Colonic mucosa (tissue), 4 donors: Measurements from ENCODE around the gene CDHR2. TPM values are rescaled to one million over a fixed set of nuclear protein-coding genes. Genes with fewer than 3 reads are reported as not detected.

Experiments
- DNase-seq: peaks from one replicate; pipeline ENCODE4 v3.0.0-alpha.2; 2020
- H3K27ac ChIP-seq: fragments of 200-600 bp; one replicate; pipeline ENCODE4 v1.8.0; 2021
- H3K27me3 ChIP-seq: fragments of 200-600 bp; one replicate; pipeline ENCODE4 v1.8.0; 2021
- H3K36me3 ChIP-seq: fragments of 200-600 bp; one replicate; pipeline ENCODE4 v1.8.0; 2021
- H3K4me1 ChIP-seq: fragments of 200-600 bp; one replicate; pipeline ENCODE4 v1.8.0; 2021; ENCODE audit warnings: mild to moderate bottlenecking
- H3K4me3 ChIP-seq: fragments of 200-600 bp; one replicate; pipeline ENCODE4 v1.8.0; 2021
- H3K9ac ChIP-seq, 2 donors: one replicate each; pipeline ENCODE4 v1.7.0; 2013; ENCODE audit warnings: control low read depth in 2 of 2, low read depth in 2 of 2, low read length in 2 of 2
- H3K9me3 ChIP-seq: fragments of 200-600 bp; one replicate; pipeline ENCODE4 v1.8.0; 2021
- intact Hi-C: fragments of 100-400 bp; cut with DNase I; formaldehyde crosslinking; loops from one replicate; pipeline ENCODE4 v1.14.1; 2022
- total RNA-seq, 2 donors: library from RNA; stranded (reverse); fragmentation: NEBNext Ultra II Directional in 1 of 2; extraction: Animal tissue kit (Norgen Biotek cat#: 25700) in 1 of 2; gene quantifications; one replicate each; pipeline ENCODE4 v1.2.1, GENCODE V29; 2021
- TF ChIP-seq, protein P1 (sequence below): fragments of 200-600 bp; IDR thresholded peaks from one replicate; pipeline ENCODE4 v1.8.0; 2022; ENCODE audit warnings: antibody characterized with exemption, mild to moderate bottlenecking
- donor health status: healthy.
- donor health status: DM: no; HTN: no; CAD: no.
- donor health status: DM: no; HTN: no; CAD: no.

CDHR2 gene
- total RNA-seq, 2 donors from 2014 or later = 42.8 to 60.2 TPM

DNA sequence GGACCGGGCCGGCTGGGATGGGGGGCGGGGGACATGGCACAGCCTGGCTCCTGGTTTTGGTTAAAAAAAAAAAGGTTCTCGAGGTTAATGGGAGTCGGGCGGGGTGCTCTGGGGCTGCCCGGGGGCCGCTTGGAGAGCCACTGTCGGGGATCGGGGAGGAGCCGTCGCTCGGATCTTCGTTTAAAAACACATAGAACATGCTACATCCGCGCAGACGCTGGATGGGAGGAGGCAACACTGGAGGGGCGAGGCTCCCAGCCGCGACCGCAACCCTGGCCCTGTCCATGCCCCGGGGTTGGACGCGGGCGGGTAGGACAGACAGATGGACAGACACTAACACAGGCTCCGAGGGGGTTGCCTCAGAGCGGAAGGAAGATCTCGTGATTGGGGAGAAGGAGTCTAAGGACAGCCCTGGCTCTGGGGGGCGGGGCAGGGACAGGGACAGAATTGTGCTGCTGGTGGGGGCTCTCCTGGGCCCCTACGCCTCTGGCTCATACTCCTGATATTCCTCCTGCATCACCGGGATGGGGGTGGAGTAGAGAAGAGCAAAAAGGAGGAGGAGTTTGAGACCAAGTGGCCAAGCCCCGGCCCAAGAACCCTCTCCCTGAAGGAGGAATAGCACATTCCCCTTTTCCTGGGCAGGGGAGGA lies 71.3 kb downstream of the CDHR2 start:
- DNase-seq = no peak
- no peak overlapping the region for H3K4me3 ChIP-seq
- H3K4me1 ChIP-seq = no peaks in the 10 kb centered on the region
- H3K36me3 ChIP-seq = no peaks in the 10 kb centered on the region
- intact Hi-C loops = no loop called here
- peaks cover 36% of the 10 kb centered on the region for H3K27me3 ChIP-seq
- TF ChIP-seq, protein P1, sequence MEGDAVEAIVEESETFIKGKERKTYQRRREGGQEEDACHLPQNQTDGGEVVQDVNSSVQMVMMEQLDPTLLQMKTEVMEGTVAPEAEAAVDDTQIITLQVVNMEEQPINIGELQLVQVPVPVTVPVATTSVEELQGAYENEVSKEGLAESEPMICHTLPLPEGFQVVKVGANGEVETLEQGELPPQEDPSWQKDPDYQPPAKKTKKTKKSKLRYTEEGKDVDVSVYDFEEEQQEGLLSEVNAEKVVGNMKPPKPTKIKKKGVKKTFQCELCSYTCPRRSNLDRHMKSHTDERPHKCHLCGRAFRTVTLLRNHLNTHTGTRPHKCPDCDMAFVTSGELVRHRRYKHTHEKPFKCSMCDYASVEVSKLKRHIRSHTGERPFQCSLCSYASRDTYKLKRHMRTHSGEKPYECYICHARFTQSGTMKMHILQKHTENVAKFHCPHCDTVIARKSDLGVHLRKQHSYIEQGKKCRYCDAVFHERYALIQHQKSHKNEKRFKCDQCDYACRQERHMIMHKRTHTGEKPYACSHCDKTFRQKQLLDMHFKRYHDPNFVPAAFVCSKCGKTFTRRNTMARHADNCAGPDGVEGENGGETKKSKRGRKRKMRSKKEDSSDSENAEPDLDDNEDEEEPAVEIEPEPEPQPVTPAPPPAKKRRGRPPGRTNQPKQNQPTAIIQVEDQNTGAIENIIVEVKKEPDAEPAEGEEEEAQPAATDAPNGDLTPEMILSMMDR = no peak
- H3K9me3 ChIP-seq = no peaks in the 10 kb centered on the region
- H3K9ac ChIP-seq = no peak overlapping the region
- H3K27ac ChIP-seq = no peak overlapping the region

DNA sequence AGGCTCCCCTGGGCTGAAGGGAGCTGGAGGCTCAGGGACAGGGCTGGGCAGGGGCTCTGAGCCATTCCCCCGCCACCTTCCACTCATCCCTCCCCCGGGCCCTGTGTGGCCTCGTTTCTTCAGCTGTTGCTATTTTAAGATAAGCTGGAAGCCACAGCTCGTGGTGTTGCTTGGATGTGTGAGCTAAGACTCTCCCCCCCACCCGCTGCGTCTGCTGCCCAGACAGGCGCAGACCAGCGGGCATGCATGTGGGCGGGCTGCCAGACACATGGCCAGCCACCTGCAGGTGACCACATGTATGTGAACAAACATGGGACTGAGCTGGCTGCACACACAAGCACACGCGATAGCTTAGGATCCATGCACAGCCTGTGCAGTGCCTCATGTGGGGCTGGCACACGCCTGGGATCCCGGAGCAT lies 72.5 kb downstream of the CDHR2 start:
- no peaks in the 10 kb centered on the region for H3K36me3 ChIP-seq
- H3K9ac ChIP-seq = no peak overlapping the region
- TF ChIP-seq, protein P1 = no peak
- H3K27me3 ChIP-seq = peaks cover 44% of the 10 kb centered on the region
- intact Hi-C loops = no loop called here
- no peak for DNase-seq
- H3K4me1 ChIP-seq = no peaks in the 10 kb centered on the region
- H3K9me3 ChIP-seq = no peaks in the 10 kb centered on the region
- H3K4me3 ChIP-seq = no peak overlapping the region
- no peak overlapping the region for H3K27ac ChIP-seq

DNA sequence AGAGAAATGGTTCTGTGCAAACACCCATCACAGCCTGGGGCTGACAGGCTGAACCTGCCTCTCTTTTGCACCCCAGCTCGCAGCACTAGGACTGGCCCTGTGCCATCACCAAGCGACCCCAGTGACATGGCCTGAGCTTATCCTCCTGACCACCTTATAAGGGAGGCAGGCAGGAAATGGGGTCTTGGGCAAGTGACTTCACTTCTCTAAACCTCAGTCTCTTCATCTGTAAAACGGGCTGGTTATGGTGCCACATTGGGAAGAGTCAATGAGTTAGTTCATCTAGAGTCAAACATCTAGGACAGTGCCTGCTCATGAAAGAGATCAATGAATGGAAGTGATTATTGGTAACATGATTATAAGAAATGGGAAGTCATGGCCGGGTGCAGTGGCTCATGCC lies 75.0 kb downstream of the CDHR2 start:
- H3K36me3 ChIP-seq = no peaks in the 10 kb centered on the region
- DNase-seq = no peak
- peaks cover 58% of the 10 kb centered on the region for H3K27me3 ChIP-seq
- H3K4me3 ChIP-seq = no peak overlapping the region
- TF ChIP-seq, protein P1 = no peak
- H3K27ac ChIP-seq = no peak overlapping the region
- no peaks in the 10 kb centered on the region for H3K9me3 ChIP-seq
- H3K9ac ChIP-seq = no peak overlapping the region
- intact Hi-C loops = no loop called here
- no peaks in the 10 kb centered on the region for H3K4me1 ChIP-seq

DNA sequence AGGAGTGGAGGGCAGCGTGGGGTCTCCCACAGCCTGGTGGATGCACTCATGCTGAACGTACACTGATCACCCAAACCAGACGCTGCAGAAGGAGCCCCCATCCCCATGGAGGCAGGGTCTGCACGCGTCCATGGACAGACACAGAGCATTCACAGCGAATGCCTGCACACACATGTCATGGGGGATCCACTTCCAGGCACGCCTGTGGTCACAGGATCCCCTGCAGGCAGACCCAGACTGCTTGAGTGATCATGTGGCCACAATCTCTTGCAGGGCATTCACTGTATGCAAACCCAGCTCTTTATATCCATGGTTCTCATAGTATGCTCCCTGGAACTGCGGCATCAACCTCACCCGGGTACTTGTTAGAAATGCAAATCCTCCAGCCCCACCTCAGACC lies 75.8 kb downstream of the CDHR2 start:
- peaks cover 4% of the 10 kb centered on the region for H3K4me1 ChIP-seq
- H3K27ac ChIP-seq = no peak overlapping the region
- no peaks in the 10 kb centered on the region for H3K9me3 ChIP-seq
- H3K36me3 ChIP-seq = no peaks in the 10 kb centered on the region
- intact Hi-C loops = no loop called here
- peaks cover 58% of the 10 kb centered on the region for H3K27me3 ChIP-seq
- no peak for DNase-seq
- TF ChIP-seq, protein P1 = no peak
- no peak overlapping the region for H3K4me3 ChIP-seq
- no peak overlapping the region for H3K9ac ChIP-seq

DNA sequence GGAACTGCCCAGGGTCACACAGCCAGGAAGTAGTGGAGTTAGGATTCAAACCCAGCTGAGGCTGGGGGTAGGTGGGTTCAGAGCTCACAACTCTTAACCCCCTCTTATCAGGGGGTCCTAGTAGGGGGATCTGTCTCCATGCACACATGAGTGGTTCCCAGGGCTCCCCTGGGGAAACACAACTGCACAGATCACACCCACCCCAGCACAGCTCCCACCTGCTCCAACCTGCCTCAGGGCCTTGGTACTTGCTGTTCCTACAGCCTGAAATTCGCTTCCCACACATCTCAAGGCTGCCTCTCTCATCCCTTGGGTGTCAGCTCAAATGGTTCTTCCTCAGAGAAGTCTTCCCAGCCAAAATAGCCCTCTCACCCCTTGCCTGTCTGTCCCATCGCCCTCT lies 76.4 kb downstream of the CDHR2 start:
- Histone ChIP-seq H3K27ac (no peak overlapping the region), H3K27me3 (peaks cover 58% of the 10 kb centered on the region), H3K9ac (no peak overlapping the region), H3K9me3 (no peaks in the 10 kb centered on the region), H3K4me1 (peaks cover 10% of the 10 kb centered on the region), H3K36me3 (no peaks in the 10 kb centered on the region), H3K4me3 (no peak overlapping the region)
- TF ChIP-seq, protein P1 = no peak
- no peak for DNase-seq
- intact Hi-C loops = no loop called here
